HEK293 (cell line): ENCODE data around the gene PRELID3B.

ENCODE experiments used
- ZNF274 ChIP-seq, 2 experiments: fragments of 200-500 bp in 1 of 2; fragments of 450-650 bp in 1 of 2; sonication (Bioruptor generic) in 1 of 2; formaldehyde crosslinking in 1 of 2; IDR thresholded peaks; 2 replicates each; pipeline versions ENCODE4 v1.5.1 to v1.6.1; 2014 to 2016; ENCODE audit warnings: borderline replicate concordance in 1 of 2, inconsistent platforms in 1 of 2, low read length in 1 of 2, missing biosample characterization in 1 of 2, missing genetic modification characterization in 1 of 2
- TF ChIP-seq, protein P1 (sequence below): fragments of 450-650 bp; formaldehyde crosslinking; IDR thresholded peaks from 2 replicates; pipeline ENCODE4 v1.5.1; 2016; ENCODE audit warnings: missing biosample characterization, missing genetic modification characterization
- TF ChIP-seq, protein P2 (sequence below): IDR thresholded peaks from 2 replicates; pipeline ENCODE4 v1.6.1; 2011; ENCODE audit warnings: mild to moderate bottlenecking, low read depth, low read length, borderline replicate concordance
- TF ChIP-seq, protein P3 (sequence below): sonication (generic); formaldehyde crosslinking; IDR thresholded peaks from 2 replicates; pipeline ENCODE4 v1.8.1; 2022; ENCODE audit warnings: mild to moderate bottlenecking, moderate library complexity, missing genetic modification reagents

DNA sequence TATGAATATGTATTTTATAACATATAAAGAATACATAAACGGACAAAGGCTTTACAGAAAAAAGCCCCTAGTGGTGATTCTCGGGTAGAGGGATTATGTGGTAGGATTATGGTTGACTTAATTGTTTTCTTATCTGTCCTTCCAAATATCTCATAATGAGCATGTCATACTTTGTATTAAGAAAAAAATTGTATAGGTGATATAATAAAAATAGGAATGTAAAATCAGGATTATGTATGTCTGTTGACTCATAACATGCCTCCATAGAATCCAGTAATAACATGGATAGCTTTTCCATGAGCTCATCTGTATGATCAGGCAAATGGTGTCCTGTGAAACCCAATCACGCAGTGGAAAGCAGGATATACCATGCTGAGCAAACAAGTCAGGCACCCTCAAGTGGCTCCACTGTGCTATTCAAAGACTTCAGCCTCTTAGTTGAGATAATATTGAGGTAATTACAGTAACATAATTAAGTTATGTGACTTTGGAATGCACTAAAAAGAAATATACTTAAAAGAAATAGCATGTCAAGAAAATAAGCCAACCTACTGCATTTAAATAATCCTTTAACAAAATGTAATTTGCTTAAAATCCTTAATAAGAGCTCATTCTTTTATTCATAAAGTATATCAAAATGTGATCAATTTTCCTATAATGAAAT, 39.6 kb upstream of the PRELID3B start:
- TF ChIP-seq, protein P1, sequence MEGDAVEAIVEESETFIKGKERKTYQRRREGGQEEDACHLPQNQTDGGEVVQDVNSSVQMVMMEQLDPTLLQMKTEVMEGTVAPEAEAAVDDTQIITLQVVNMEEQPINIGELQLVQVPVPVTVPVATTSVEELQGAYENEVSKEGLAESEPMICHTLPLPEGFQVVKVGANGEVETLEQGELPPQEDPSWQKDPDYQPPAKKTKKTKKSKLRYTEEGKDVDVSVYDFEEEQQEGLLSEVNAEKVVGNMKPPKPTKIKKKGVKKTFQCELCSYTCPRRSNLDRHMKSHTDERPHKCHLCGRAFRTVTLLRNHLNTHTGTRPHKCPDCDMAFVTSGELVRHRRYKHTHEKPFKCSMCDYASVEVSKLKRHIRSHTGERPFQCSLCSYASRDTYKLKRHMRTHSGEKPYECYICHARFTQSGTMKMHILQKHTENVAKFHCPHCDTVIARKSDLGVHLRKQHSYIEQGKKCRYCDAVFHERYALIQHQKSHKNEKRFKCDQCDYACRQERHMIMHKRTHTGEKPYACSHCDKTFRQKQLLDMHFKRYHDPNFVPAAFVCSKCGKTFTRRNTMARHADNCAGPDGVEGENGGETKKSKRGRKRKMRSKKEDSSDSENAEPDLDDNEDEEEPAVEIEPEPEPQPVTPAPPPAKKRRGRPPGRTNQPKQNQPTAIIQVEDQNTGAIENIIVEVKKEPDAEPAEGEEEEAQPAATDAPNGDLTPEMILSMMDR (tag by site-specific recombination) = no peak
- no peak for TF ChIP-seq ZNF274 (IDR thresholded peaks at IDR 0.05; ENCODE audit: low read length)
- no peak for TF ChIP-seq ZNF274 (tag by site-specific recombination; IDR thresholded peaks at IDR 0.05; ENCODE audit: borderline replicate concordance)
- TF ChIP-seq, protein P2, sequence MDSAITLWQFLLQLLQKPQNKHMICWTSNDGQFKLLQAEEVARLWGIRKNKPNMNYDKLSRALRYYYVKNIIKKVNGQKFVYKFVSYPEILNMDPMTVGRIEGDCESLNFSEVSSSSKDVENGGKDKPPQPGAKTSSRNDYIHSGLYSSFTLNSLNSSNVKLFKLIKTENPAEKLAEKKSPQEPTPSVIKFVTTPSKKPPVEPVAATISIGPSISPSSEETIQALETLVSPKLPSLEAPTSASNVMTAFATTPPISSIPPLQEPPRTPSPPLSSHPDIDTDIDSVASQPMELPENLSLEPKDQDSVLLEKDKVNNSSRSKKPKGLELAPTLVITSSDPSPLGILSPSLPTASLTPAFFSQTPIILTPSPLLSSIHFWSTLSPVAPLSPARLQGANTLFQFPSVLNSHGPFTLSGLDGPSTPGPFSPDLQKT = no peak
- TF ChIP-seq, protein P3, sequence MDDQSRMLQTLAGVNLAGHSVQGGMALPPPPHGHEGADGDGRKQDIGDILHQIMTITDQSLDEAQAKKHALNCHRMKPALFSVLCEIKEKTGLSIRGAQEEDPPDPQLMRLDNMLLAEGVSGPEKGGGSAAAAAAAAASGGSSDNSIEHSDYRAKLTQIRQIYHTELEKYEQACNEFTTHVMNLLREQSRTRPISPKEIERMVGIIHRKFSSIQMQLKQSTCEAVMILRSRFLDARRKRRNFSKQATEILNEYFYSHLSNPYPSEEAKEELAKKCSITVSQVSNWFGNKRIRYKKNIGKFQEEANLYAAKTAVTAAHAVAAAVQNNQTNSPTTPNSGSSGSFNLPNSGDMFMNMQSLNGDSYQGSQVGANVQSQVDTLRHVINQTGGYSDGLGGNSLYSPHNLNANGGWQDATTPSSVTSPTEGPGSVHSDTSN (CRISPR knock-in tag) = no peak
